Measurements from ENCODE around the gene HOXB3. TPM values are rescaled to one million over a fixed set of nuclear protein-coding genes. Genes with fewer than 3 reads are reported as not detected.
A peak's percentile ranks its signal among the peaks of the same experiment; 100 is the strongest.

Gene HOXB3
- total and polyA plus RNA-seq, 7 donors: 0.96 to 8.8 (median 1.5) TPM

GRCh38 chr17:48542114-48542656, 47.9 kb downstream of the HOXB3 start:
- Histone ChIP-seq H3K36me3 (ENCODE audit: insufficient read depth in 1 of 2, low read depth in 1 of 2) (no peaks in the 10 kb centered on the region), H3K9me3 (no peaks in the 10 kb centered on the region), H3K4me3 (peak overlapping the region; percentile 85), H3K4me1 (peaks cover 5% of the 10 kb centered on the region), H3K27ac (peak overlapping the region; percentile 89), H3K27me3 (ENCODE audit: insufficient read depth in 3 of 3, low read length in 2 of 3) (peaks cover 4 to 9% (median 9%) of the 10 kb centered on the region in 3 donors)
- TF ChIP-seq CTCF (IDR thresholded peaks at IDR 0.05): no peak
- 11 to 22% (median 12%) methylated on average over 27 of the region's 27 CpGs for WGBS, 3 donors
- ATAC-seq (peak; percentile 8 to 43 (median 36)), DNase-seq (no peak)
- intact Hi-C loops (cut with DNase I): loop anchor here in 1 of 2 donors (5.0 kb wide), 1 partner anchor 50 kb away; no protein-coding TSS in a partner anchor

GRCh38 chr17:48541577-48542113, 48.4 kb downstream of the HOXB3 start:
- no peaks in the 10 kb centered on the region for H3K9me3 ChIP-seq
- peak; percentile 48 to 60 (median 54) for ATAC-seq
- DNase-seq: peak; percentile 77 to 85
- WGBS, 3 donors: 2% methylated on average over 23 to 35 of the region's 36 CpGs
- TF ChIP-seq CTCF (IDR thresholded peaks at IDR 0.05): no peak
- H3K27ac ChIP-seq: peak overlapping the region; percentile 89
- peaks cover 5% of the 10 kb centered on the region for H3K4me1 ChIP-seq
- intact Hi-C loops (cut with DNase I): loop anchor here in 1 of 2 donors (5.0 kb wide), 1 partner anchor 49 kb away; no protein-coding TSS in a partner anchor
- H3K4me3 ChIP-seq: peak overlapping the region; percentile 85
- peaks cover 4 to 9% (median 9%) of the 10 kb centered on the region in 3 donors for H3K27me3 ChIP-seq (ENCODE audit: insufficient read depth in 3 of 3, low read length in 2 of 3)
- H3K36me3 ChIP-seq (ENCODE audit: insufficient read depth in 1 of 2, low read depth in 1 of 2): no peaks in the 10 kb centered on the region

DNA sequence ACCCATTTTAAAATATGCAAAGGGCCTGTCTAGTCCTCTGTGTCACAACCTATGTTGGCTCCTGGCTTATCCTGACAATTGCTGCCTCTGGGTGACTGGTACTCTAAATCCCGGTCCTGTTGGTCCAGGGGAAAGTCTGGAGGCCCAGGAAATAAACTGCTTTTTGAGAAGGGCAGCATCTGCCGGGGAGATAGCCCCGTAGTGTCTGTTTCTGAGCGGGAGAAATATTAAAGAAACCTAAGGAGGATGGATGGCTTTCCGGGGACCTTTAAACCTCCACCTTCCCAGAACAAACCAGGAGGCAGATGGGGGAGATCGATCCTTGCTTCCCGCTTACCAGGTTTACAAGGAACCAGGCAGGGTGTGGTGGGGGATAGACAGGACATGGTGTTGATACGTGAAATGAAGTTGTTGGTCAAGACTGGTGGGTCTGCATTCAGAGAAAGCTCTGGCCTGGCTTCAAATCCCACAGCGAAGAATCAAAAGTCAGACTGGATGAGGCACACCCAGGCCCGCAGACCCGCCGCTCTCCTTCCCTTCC, 48.9 kb downstream of the HOXB3 start:
- no peak for ATAC-seq
- Histone ChIP-seq H3K27ac (peak overlapping the region; percentile 89), H3K9me3 (no peaks in the 10 kb centered on the region), H3K36me3 (ENCODE audit: insufficient read depth in 1 of 2, low read depth in 1 of 2) (no peaks in the 10 kb centered on the region), H3K27me3 (ENCODE audit: insufficient read depth in 3 of 3, low read length in 2 of 3) (peaks cover 4 to 9% (median 9%) of the 10 kb centered on the region in 3 donors), H3K4me1 (peaks cover 5% of the 10 kb centered on the region), H3K4me3 (peak overlapping the region; percentile 85)
- 36 to 47% (median 44%) methylated on average over 12 of the region's 12 CpGs for WGBS, 3 donors
- no peak for TF ChIP-seq CTCF (IDR thresholded peaks at IDR 0.05)
- no peak for DNase-seq
- intact Hi-C loops (cut with DNase I): loop anchor here in 1 of 2 donors (5.0 kb wide), 1 partner anchor 49 kb away; no protein-coding TSS in a partner anchor

GRCh38 chr17:48540213-48540612, 49.8 kb downstream of the HOXB3 start:
- Histone ChIP-seq H3K4me1 (no peaks in the 10 kb centered on the region), H3K9me3 (no peaks in the 10 kb centered on the region), H3K36me3 (ENCODE audit: insufficient read depth in 1 of 2, low read depth in 1 of 2) (no peaks in the 10 kb centered on the region), H3K4me3 (no peak overlapping the region), H3K27me3 (ENCODE audit: insufficient read depth in 3 of 3, low read length in 2 of 3) (peaks cover 4 to 9% (median 9%) of the 10 kb centered on the region in 3 donors), H3K27ac (no peak overlapping the region)
- intact Hi-C loops (cut with DNase I): loop anchor here in 1 of 2 donors (5.0 kb wide), 1 partner anchor 48 kb away; no protein-coding TSS in a partner anchor
- DNase-seq (no peak), ATAC-seq (no peak)
- 95 to 100% (median 100%) methylated on average over 1 of the region's 1 CpG for WGBS, 3 donors
- TF ChIP-seq CTCF (IDR thresholded peaks at IDR 0.05): no peak
